NCI-H748 treated with DMSO at 0.1 percent for 48 hours (cell line): ENCODE data around the gene BAIAP2L2.
A peak's percentile ranks its signal among the peaks of the same experiment; 100 is the strongest.
"Not testable (repeated sequence)": the region's sequence is repeated elsewhere in the genome, so short reads cannot be mapped to it uniquely, and the experiment has no call there.

Experiments used
- DNase-seq: peaks from one replicate; lab custom pipeline; 2025; lab: John Stamatoyannopoulos, UW

The BAIAP2L2 gene

GRCh38 chr22:38080850-38081635 lies 29.4 kb downstream of the BAIAP2L2 start:
- peak; percentile 6 for DNase-seq

GRCh38 chr22:38080474-38080849 lies 30.0 kb downstream of the BAIAP2L2 start:
- no peak for DNase-seq

- no peak for DNase-seq
These were observed 30.7 kb downstream of the BAIAP2L2 start for GRCh38 chr22:38079804-38080203.

- DNase-seq: not testable (repeated sequence)
These were observed 31.3 kb downstream of the BAIAP2L2 start for GRCh38 chr22:38079208-38079607.

- DNase-seq: no peak
These were observed 32.2 kb downstream of the BAIAP2L2 start for GRCh38 chr22:38078046-38078840.

- no peak for DNase-seq
These were observed 32.9 kb downstream of the BAIAP2L2 start for GRCh38 chr22:38077595-38077994.

GRCh38 chr22:38077096-38077495 lies 33.4 kb downstream of the BAIAP2L2 start:
- DNase-seq: no peak

- DNase-seq: no peak
These were observed 34.5 kb downstream of the BAIAP2L2 start for GRCh38 chr22:38075961-38076360.

GRCh38 chr22:38075105-38075825 lies 35.2 kb downstream of the BAIAP2L2 start:
- DNase-seq: no peak

GRCh38 chr22:38074181-38075104 lies 36.0 kb downstream of the BAIAP2L2 start:
- DNase-seq: no peak

GRCh38 chr22:38073150-38074130 lies 37.0 kb downstream of the BAIAP2L2 start:
- DNase-seq: no peak

- no peak for DNase-seq
These were observed 37.9 kb downstream of the BAIAP2L2 start for GRCh38 chr22:38072322-38073149.

GRCh38 chr22:38071421-38072321 lies 38.8 kb downstream of the BAIAP2L2 start:
- DNase-seq: no peak

GRCh38 chr22:38070250-38070921 lies 40.1 kb downstream of the BAIAP2L2 start:
- DNase-seq: no peak

GRCh38 chr22:38069372-38070249 lies 40.9 kb downstream of the BAIAP2L2 start:
- DNase-seq: no peak

GRCh38 chr22:38068641-38069371 lies 41.7 kb downstream of the BAIAP2L2 start:
- no peak for DNase-seq
